LHCN-M2 (cell line): ENCODE measurements around the gene KLB. TPM values are rescaled to one million over a fixed set of nuclear protein-coding genes. Genes with fewer than 3 reads are reported as not detected.
A peak's percentile ranks its signal among the peaks of the same experiment; 100 is the strongest.

Experiments
- DNase-seq: peaks from one replicate; pipeline ENCODE4 v3.0.0-alpha.2; 2012; ENCODE audit warnings: low read depth
- total RNA-seq: library from RNA; depleted of rRNA; stranded (reverse); fragments of >200 nt; gene quantifications from 2 replicates; pipeline ENCODE4 v1.2.3, GENCODE V29; 2014

KLB gene
- total RNA-seq, 1 experiment from 2014 or later: not detected

- DNase-seq: peak; percentile 98
Measured at GRCh38 chr4:39458505-39459300, 52.0 kb downstream of the KLB start, which contains the start of the genes LIAS and RPL9. LIAS (plus strand) TSS chr4:39459056; CDS start chr4:39459118, 62 bp downstream. RPL9 (minus strand) TSS chr4:39458922; CDS start chr4:39458439, 483 bp downstream.

GRCh38 chr4:39464886-39465501, 58.3 kb downstream of the KLB start:
- peak; percentile 91 for DNase-seq

GRCh38 chr4:39466747-39467146, 60.0 kb downstream of the KLB start:
- DNase-seq: peak; percentile 82

- DNase-seq: no peak
Measured at GRCh38 chr4:39467464-39467863, 60.7 kb downstream of the KLB start.

GRCh38 chr4:39469429-39470077, 62.8 kb downstream of the KLB start:
- DNase-seq: peak; percentile 91

- DNase-seq: no peak
Measured at GRCh38 chr4:39470402-39470801, 63.7 kb downstream of the KLB start.

- DNase-seq: no peak
Measured at GRCh38 chr4:39472396-39472795, 65.7 kb downstream of the KLB start.

GRCh38 chr4:39476187-39476895, 69.6 kb downstream of the KLB start:
- no peak for DNase-seq

- DNase-seq: no peak
Measured at GRCh38 chr4:39480251-39480650, 73.5 kb downstream of the KLB start.

GRCh38 chr4:39480902-39481695, 74.4 kb downstream of the KLB start:
- DNase-seq: no peak

- DNase-seq: no peak
Measured at GRCh38 chr4:39484582-39485272, 78.0 kb downstream of the KLB start.

GRCh38 chr4:39486221-39486804, 79.6 kb downstream of the KLB start:
- DNase-seq: no peak

- DNase-seq: no peak
Measured at GRCh38 chr4:39490322-39490721, 83.6 kb downstream of the KLB start.

GRCh38 chr4:39494354-39494753, 87.6 kb downstream of the KLB start:
- DNase-seq: no peak

GRCh38 chr4:39495446-39496213, 88.9 kb downstream of the KLB start:
- DNase-seq: no peak

GRCh38 chr4:39497909-39498726, 91.4 kb downstream of the KLB start:
- DNase-seq: no peak

- no peak for DNase-seq
Measured at GRCh38 chr4:39498727-39499020, 91.9 kb downstream of the KLB start.
